NOMO-1 treated with dmso at 0.1 percent for 144 hours (cell line): ENCODE measurements around the gene CHST3.
"Not testable (repeated sequence)": the region's sequence is repeated elsewhere in the genome, so short reads cannot be mapped to it uniquely, and the experiment has no call there.

ENCODE experiments used
- DNase-seq: peaks from one replicate; lab custom pipeline; 2025; ENCODE audit not compliant: unreplicated experiment; lab: John Stamatoyannopoulos, UW

Gene CHST3

GRCh38 chr10:71948496-71949067, 15.6 kb upstream of the CHST3 start:
- DNase-seq = no peak

GRCh38 chr10:71950683-71951082, 13.5 kb upstream of the CHST3 start:
- DNase-seq = no peak

- no peak for DNase-seq
Measured at GRCh38 chr10:71952745-71953144, 11.4 kb upstream of the CHST3 start.

GRCh38 chr10:71957546-71958275, 6.5 kb upstream of the CHST3 start:
- no peak for DNase-seq

GRCh38 chr10:71959526-71959925, 4.7 kb upstream of the CHST3 start:
- DNase-seq = no peak

- no peak for DNase-seq
Measured at GRCh38 chr10:71961831-71962230, 2.4 kb upstream of the CHST3 start.

GRCh38 chr10:71962901-71963300, 1.3 kb upstream of the CHST3 start:
- no peak for DNase-seq

GRCh38 chr10:71963351-71964097, 671 bp upstream of the CHST3 start:
- no peak for DNase-seq

- DNase-seq = no peak
Measured at GRCh38 chr10:71964743-71965515, 734 bp downstream of the CHST3 start.

GRCh38 chr10:71965623-71966022, 1.4 kb downstream of the CHST3 start:
- DNase-seq = no peak

- DNase-seq = no peak
Measured at GRCh38 chr10:71966046-71967004, 2.1 kb downstream of the CHST3 start.

GRCh38 chr10:71967958-71968357, 3.8 kb downstream of the CHST3 start:
- not testable (repeated sequence) for DNase-seq

GRCh38 chr10:71968553-71969474, 4.6 kb downstream of the CHST3 start:
- DNase-seq = no peak

GRCh38 chr10:71969929-71970328, 5.7 kb downstream of the CHST3 start:
- DNase-seq = no peak

- DNase-seq = no peak
Measured at GRCh38 chr10:71970331-71970730, 6.1 kb downstream of the CHST3 start.

- DNase-seq = no peak
Measured at GRCh38 chr10:71970869-71971268, 6.7 kb downstream of the CHST3 start.

GRCh38 chr10:71971311-71971731, 7.1 kb downstream of the CHST3 start:
- no peak for DNase-seq

- no peak for DNase-seq
Measured at GRCh38 chr10:71971769-71972555, 7.8 kb downstream of the CHST3 start.
